Amniotic stem cell (primary cell): ENCODE data around the gene RPP38.

Source experiments
- DNase-seq: peaks from one replicate; lab custom pipeline; 2025; lab: John Stamatoyannopoulos, UW

The RPP38 gene

GRCh38 chr10:15152556-15152955 is 55.4 kb downstream of the RPP38 start:
- DNase-seq: no peak
